Caco-2 (cell line): ENCODE data around the gene ZMYND8. TPM values are rescaled to one million over a fixed set of nuclear protein-coding genes. Genes with fewer than 3 reads are reported as not detected.
"Not testable (repeated sequence)": the region's sequence is repeated elsewhere in the genome, so short reads cannot be mapped to it uniquely, and the experiment has no call there.

Experiments
- BruUV-seq: library from RNA; stranded (reverse); fragments of 400-500 nt; replicated peaks from 2 replicates; lab custom pipeline; 2021; lab: Mats Ljungman, UMichigan
- CTCF ChIA-PET: fragments of 300-600 bp; sonication (Branson Sonifier 250); formaldehyde crosslinking; loops from one replicate; lab custom pipeline; 2022; ENCODE audit warnings: antibody characterized with exemption; lab: Charles Lee
- POLR2A ChIA-PET: fragments of 300-600 bp; sonication (Branson Sonifier 250); formaldehyde crosslinking; loops from one replicate; lab custom pipeline; 2022; ENCODE audit warnings: antibody characterized with exemption; lab: Charles Lee
- DNase-seq, 2 experiments: peaks; one replicate each; pipeline versions ENCODE4 v3.0.0 to v3.0.0-alpha.2; 2020 to 2022
- H3K27me3 ChIP-seq: replicated peaks from 2 replicates; pipeline ENCODE4 v1.6.0; 2011; ENCODE audit warnings: low read length; ENCODE audit not compliant: control insufficient read depth, insufficient read depth
- H3K36me3 ChIP-seq: 2 replicates; pipeline ENCODE4 v1.5.1; 2011; ENCODE audit warnings: low read length; ENCODE audit not compliant: control insufficient read depth, insufficient read depth
- H3K4me1 ChIP-seq: fragments of 250-450 bp; sonication (Bioruptor Pico); 2 replicates; pipeline ENCODE4 v1.5.1; 2020; ENCODE audit warnings: mild to moderate bottlenecking
- H3K4me3 ChIP-seq: 2 replicates; pipeline ENCODE4 v1.5.1; 2011; ENCODE audit warnings: low read depth, mild to moderate bottlenecking, control low read depth, low read length
- H3K9me3 ChIP-seq: fragments of 250-450 bp; sonication (Bioruptor Pico); 2 replicates; pipeline ENCODE4 v1.5.1; 2020; ENCODE audit warnings: mild to moderate bottlenecking, moderate library complexity
- H3K27ac Mint-ChIP-seq: one replicate; pipeline ENCODE4 v1.8.0; 2022; ENCODE audit warnings: mixed read lengths; ENCODE audit not compliant: unreplicated experiment
- H3K27me3 Mint-ChIP-seq: one replicate; pipeline ENCODE4 v1.8.0; 2022; ENCODE audit warnings: mixed read lengths; ENCODE audit not compliant: insufficient read depth, unreplicated experiment
- H3K36me3 Mint-ChIP-seq: one replicate; pipeline ENCODE4 v1.8.0; 2022; ENCODE audit warnings: mild to moderate bottlenecking, mixed read lengths; ENCODE audit not compliant: insufficient read depth, unreplicated experiment
- H3K4me1 Mint-ChIP-seq: one replicate; pipeline ENCODE4 v1.8.0; 2022; ENCODE audit warnings: low read depth, mixed read lengths; ENCODE audit not compliant: unreplicated experiment
- H3K4me3 Mint-ChIP-seq: one replicate; pipeline ENCODE4 v1.8.0; 2022; ENCODE audit warnings: mild to moderate bottlenecking, moderate library complexity, mixed read lengths; ENCODE audit not compliant: unreplicated experiment
- H3K9me3 Mint-ChIP-seq: one replicate; pipeline ENCODE4 v1.8.0; 2022; ENCODE audit warnings: mixed read lengths; ENCODE audit not compliant: unreplicated experiment
- intact Hi-C: fragments of 100-400 bp; cut with micrococcal nuclease; formaldehyde crosslinking; loops from one replicate; pipeline ENCODE4 v1.10.0; 2022; ENCODE audit not compliant: unreplicated experiment
- total RNA-seq: library from RNA; stranded (reverse); gene quantifications from 2 replicates; pipeline ENCODE4 v1.2.3, GENCODE V29; 2022
- TF ChIP-seq, protein P1 (sequence below), 2 experiments: fragments of 200-600 bp in 1 of 2; IDR thresholded peaks; 1 replicate in 1 of 2; 2 replicates in 1 of 2; pipeline versions ENCODE4 v1.5.1 to v1.8.0; 2011 to 2022; ENCODE audit warnings: antibody characterized with exemption in 1 of 2, control low read depth in 1 of 2, inconsistent platforms in 1 of 2, low read depth in 1 of 2, low read length in 1 of 2, mild to moderate bottlenecking in 1 of 2, moderate library complexity in 1 of 2; ENCODE audit not compliant: insufficient read depth in 1 of 2, severe bottlenecking in 1 of 2, unreplicated experiment in 1 of 2

ZMYND8 gene
- total RNA-seq, 1 experiment from 2014 or later: 194 TPM

GRCh38 chr20:47208534-47209174 is 147.8 kb downstream of the ZMYND8 start:
- BruUV-seq: no TSS peak
- POLR2A ChIA-PET: no interaction called here
- Mint-ChIP-seq H3K9me3 (no peaks in the 10 kb centered on the region), H3K27ac (no peak overlapping the region), H3K27me3 (no peaks in the 10 kb centered on the region), H3K36me3 (no peaks in the 10 kb centered on the region), H3K4me1 (peaks cover 25% of the 10 kb centered on the region), H3K4me3 (no peak overlapping the region)
- no peak overlapping the region for H3K4me3 ChIP-seq
- intact Hi-C loops: no loop called here
- peaks cover 18% of the 10 kb centered on the region for H3K36me3 ChIP-seq
- TF ChIP-seq, protein P1, sequence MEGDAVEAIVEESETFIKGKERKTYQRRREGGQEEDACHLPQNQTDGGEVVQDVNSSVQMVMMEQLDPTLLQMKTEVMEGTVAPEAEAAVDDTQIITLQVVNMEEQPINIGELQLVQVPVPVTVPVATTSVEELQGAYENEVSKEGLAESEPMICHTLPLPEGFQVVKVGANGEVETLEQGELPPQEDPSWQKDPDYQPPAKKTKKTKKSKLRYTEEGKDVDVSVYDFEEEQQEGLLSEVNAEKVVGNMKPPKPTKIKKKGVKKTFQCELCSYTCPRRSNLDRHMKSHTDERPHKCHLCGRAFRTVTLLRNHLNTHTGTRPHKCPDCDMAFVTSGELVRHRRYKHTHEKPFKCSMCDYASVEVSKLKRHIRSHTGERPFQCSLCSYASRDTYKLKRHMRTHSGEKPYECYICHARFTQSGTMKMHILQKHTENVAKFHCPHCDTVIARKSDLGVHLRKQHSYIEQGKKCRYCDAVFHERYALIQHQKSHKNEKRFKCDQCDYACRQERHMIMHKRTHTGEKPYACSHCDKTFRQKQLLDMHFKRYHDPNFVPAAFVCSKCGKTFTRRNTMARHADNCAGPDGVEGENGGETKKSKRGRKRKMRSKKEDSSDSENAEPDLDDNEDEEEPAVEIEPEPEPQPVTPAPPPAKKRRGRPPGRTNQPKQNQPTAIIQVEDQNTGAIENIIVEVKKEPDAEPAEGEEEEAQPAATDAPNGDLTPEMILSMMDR (IDR thresholded peaks at IDR 0.05; ENCODE audit: insufficient read depth in 1 of 2, low read depth in 1 of 2, low read length in 1 of 2, severe bottlenecking in 1 of 2, unreplicated experiment in 1 of 2): no peak
- peaks cover 9% of the 10 kb centered on the region; the same call in 1 of the 2 replicates for H3K4me1 ChIP-seq
- no peaks in the 10 kb centered on the region for H3K9me3 ChIP-seq
- DNase-seq: no peak
- H3K27me3 ChIP-seq: no peaks in the 10 kb centered on the region
- CTCF ChIA-PET: no interaction called here

DNA sequence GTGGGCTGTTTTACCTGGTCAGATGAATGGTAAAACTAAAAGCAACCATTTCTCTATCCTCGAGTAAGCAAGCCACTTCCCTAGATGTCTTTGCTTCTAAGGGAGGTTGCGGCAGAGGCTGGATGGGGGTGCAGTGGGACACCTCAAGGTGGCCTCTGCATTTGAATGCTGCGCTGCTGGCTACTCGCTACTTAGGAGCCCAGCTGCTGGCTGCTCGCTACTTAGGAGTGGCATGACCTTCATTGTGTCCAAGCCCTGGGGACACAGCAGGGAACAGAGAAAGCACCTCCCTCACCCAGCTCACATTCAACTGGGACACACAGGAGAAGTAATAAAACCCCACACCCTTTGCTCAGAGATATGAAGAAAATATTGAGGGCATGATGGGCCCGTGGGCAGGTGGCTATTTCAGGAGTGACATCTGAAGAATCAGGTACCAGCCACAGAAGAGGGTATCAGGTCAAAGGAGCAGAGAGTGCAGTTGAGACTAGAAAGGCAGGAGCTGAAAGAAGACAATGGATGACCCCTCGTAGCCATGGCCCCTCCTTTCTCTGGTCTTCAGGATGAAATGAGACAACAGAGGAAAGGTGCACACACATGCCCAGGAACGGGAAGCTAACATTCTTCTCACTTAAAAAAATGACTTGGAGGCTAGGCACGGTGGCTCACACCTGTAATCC is 149.4 kb downstream of the ZMYND8 start:
- BruUV-seq: no TSS peak
- Mint-ChIP-seq H3K36me3 (peaks cover 6% of the 10 kb centered on the region), H3K4me1 (peaks cover 38% of the 10 kb centered on the region), H3K27ac (peak overlapping the region; percentile 10), H3K4me3 (no peak overlapping the region), H3K27me3 (no peaks in the 10 kb centered on the region), H3K9me3 (no peaks in the 10 kb centered on the region)
- H3K9me3 ChIP-seq: no peaks in the 10 kb centered on the region
- DNase-seq: no peak
- peaks cover 9% of the 10 kb centered on the region; the same call in 1 of the 2 replicates for H3K4me1 ChIP-seq
- POLR2A ChIA-PET: no interaction called here
- CTCF ChIA-PET: interaction anchor here (3.3 kb wide), 1 partner anchor 177 kb away, joined by 46 read pairs; no protein-coding TSS in a partner anchor
- H3K36me3 ChIP-seq: peaks cover 13% of the 10 kb centered on the region
- intact Hi-C loops: no loop called here
- no peaks in the 10 kb centered on the region for H3K27me3 ChIP-seq
- TF ChIP-seq, protein P1 (IDR thresholded peaks at IDR 0.05; ENCODE audit: insufficient read depth in 1 of 2, low read depth in 1 of 2, low read length in 1 of 2, severe bottlenecking in 1 of 2, unreplicated experiment in 1 of 2): no peak
- no peak overlapping the region for H3K4me3 ChIP-seq

- intact Hi-C loops, BruUV-seq, H3K36me3 ChIP-seq, POLR2A ChIA-PET, H3K27me3 ChIP-seq, H3K36me3 Mint-ChIP-seq, DNase-seq, H3K4me3 ChIP-seq, H3K4me3 Mint-ChIP-seq, H3K27me3 Mint-ChIP-seq, H3K9me3 ChIP-seq, H3K9me3 Mint-ChIP-seq: not testable (repeated sequence)
- H3K4me1 ChIP-seq: peaks cover 13% of the 10 kb centered on the region
- peaks cover 38% of the 10 kb centered on the region for H3K4me1 Mint-ChIP-seq
- CTCF ChIA-PET: interaction anchor here (1.0 to 3.3 kb wide), 4 partner anchors 10 to 258 kb away, joined by 4 to 46 read pairs (median 8); no protein-coding TSS in a partner anchor
- peak overlapping the region; percentile 10 for H3K27ac Mint-ChIP-seq
These were observed 149.9 kb downstream of the ZMYND8 start for GRCh38 chr20:47206552-47206951.
